Measurements from ENCODE around the gene PPIL1. TPM values are rescaled to one million over a fixed set of nuclear protein-coding genes. Genes with fewer than 3 reads are reported as not detected.
A peak's percentile ranks its signal among the peaks of the same experiment; 100 is the strongest.

PPIL1 gene
- total and polyA plus RNA-seq, 7 donors = 18.1 to 92.3 (median 22.4) TPM

GRCh38 chr6:36825452-36825851 lies 49.2 kb downstream of the PPIL1 start:
- Histone ChIP-seq H3K36me3 (ENCODE audit: insufficient read depth in 1 of 2, low read depth in 1 of 2) (no peaks in the 10 kb centered on the region), H3K9me3 (no peaks in the 10 kb centered on the region), H3K27ac (no peak overlapping the region), H3K4me1 (peaks cover 14% of the 10 kb centered on the region), H3K27me3 (ENCODE audit: insufficient read depth in 3 of 3, low read length in 2 of 3) (no peaks in the 10 kb centered on the region), H3K4me3 (no peak overlapping the region)
- DNase-seq = no peak
- intact Hi-C loops (cut with DNase I) = no loop called here
- no peak for TF ChIP-seq CTCF (IDR thresholded peaks at IDR 0.05)
- 89 to 91% (median 90%) methylated on average over 6 of the region's 6 CpGs for WGBS, 3 donors
- ATAC-seq = no peak

- no peak for DNase-seq
- peaks cover 3% of the 10 kb centered on the region for H3K4me1 ChIP-seq
Observed at GRCh38 chr6:36824253-36824652, 50.4 kb downstream of the PPIL1 start.

GRCh38 chr6:36823421-36824096 lies 51.0 kb downstream of the PPIL1 start:
- Histone ChIP-seq H3K36me3 (ENCODE audit: insufficient read depth in 1 of 2, low read depth in 1 of 2) (no peaks in the 10 kb centered on the region), H3K27me3 (ENCODE audit: insufficient read depth in 3 of 3, low read length in 2 of 3) (no peaks in the 10 kb centered on the region), H3K4me3 (no peak overlapping the region), H3K9me3 (no peaks in the 10 kb centered on the region), H3K27ac (peak overlapping the region; percentile 32), H3K4me1 (peaks cover 3% of the 10 kb centered on the region)
- intact Hi-C loops (cut with DNase I) = no loop called here
- no peak for TF ChIP-seq CTCF (IDR thresholded peaks at IDR 0.05)
- DNase-seq = no peak
- WGBS, 3 donors = 72 to 83% (median 80%) methylated on average over 12 of the region's 12 CpGs
- no peak for ATAC-seq

More at GRCh38 chr6:36824253-36824652, 50.4 kb downstream of the PPIL1 start:
- TF ChIP-seq CTCF (IDR thresholded peaks at IDR 0.05) = no peak
- Histone ChIP-seq H3K4me3 (no peak overlapping the region), H3K27me3 (ENCODE audit: insufficient read depth in 3 of 3, low read length in 2 of 3) (no peaks in the 10 kb centered on the region), H3K27ac (peak overlapping the region; percentile 32), H3K36me3 (ENCODE audit: insufficient read depth in 1 of 2, low read depth in 1 of 2) (no peaks in the 10 kb centered on the region), H3K9me3 (no peaks in the 10 kb centered on the region)
- ATAC-seq = no peak
- intact Hi-C loops (cut with DNase I) = no loop called here
- 69 to 77% (median 72%) methylated on average over 7 of the region's 7 CpGs for WGBS, 3 donors

GRCh38 chr6:36822506-36823269 lies 51.9 kb downstream of the PPIL1 start:
- Histone ChIP-seq H3K27ac (peak overlapping the region; percentile 65), H3K27me3 (ENCODE audit: insufficient read depth in 3 of 3, low read length in 2 of 3) (no peaks in the 10 kb centered on the region), H3K9me3 (no peaks in the 10 kb centered on the region), H3K4me1 (peaks cover 3% of the 10 kb centered on the region), H3K36me3 (ENCODE audit: insufficient read depth in 1 of 2, low read depth in 1 of 2) (no peaks in the 10 kb centered on the region), H3K4me3 (no peak overlapping the region)
- 72 to 74% (median 74%) methylated on average over 19 of the region's 19 CpGs for WGBS, 3 donors
- intact Hi-C loops (cut with DNase I) = no loop called here
- DNase-seq = no peak
- TF ChIP-seq CTCF (IDR thresholded peaks at IDR 0.05) = no peak
- peak in 3 of 4 donors; percentile 24 to 44 (median 31) for ATAC-seq

All from psoas muscle (tissue), 8 donors.